ENCODE results near the gene PDZRN3. TPM values are rescaled to one million over a fixed set of nuclear protein-coding genes. Genes with fewer than 3 reads are reported as not detected.

Gene PDZRN3
- total and polyA plus RNA-seq, 2 experiments from 2014 or later: 42.9 to 60.5 TPM

DNA sequence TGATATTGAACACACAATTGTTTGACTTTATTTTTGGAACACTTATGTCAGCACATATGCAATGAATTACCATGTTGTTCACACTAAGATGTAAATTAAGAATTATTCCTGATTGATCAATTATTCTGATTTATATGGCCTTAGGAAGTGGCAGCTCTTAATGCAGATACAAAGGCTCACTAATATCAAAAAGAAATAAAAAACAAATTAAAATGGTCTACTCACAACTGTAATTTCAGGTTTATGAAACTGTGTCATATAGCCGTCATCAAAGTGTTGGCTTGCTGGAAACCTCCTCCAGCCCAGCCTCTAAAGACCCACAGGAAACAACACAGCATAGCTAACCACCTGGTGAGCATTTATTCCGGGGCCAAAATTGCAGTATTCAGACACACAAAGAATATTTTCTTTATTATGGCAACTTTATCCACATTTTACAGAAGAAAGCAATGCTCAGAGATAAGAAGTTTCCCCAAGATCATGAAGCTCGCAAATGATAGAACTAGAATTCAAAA is 33.4 kb downstream of the PDZRN3 start:
- no peak overlapping the region for H3K4me2 ChIP-seq
- H2AFZ ChIP-seq: no peak overlapping the region
- H4K20me1 ChIP-seq (ENCODE audit: insufficient read depth, poor library complexity, severe bottlenecking): no peaks in the 10 kb centered on the region
- no peak overlapping the region for H3K27ac ChIP-seq
- TF ChIP-seq CTCF (IDR thresholded peaks at IDR 0.05; ENCODE audit: poor library complexity): no peak
- TF ChIP-seq EZH2 (IDR thresholded peaks at IDR 0.05; ENCODE audit: borderline replicate concordance): no peak
- TF ChIP-seq EZH2phosphoT487 (IDR thresholded peaks at IDR 0.05; ENCODE audit: low read depth, severe bottlenecking, unreplicated experiment): no peak
- no peaks in the 10 kb centered on the region for H3K27me3 ChIP-seq
- no peaks in the 10 kb centered on the region for H3K36me3 ChIP-seq (replicated peaks; ENCODE audit: insufficient read depth, low read depth)
- no peaks in the 10 kb centered on the region for H3K9me3 ChIP-seq (ENCODE audit: low read depth)
- no peak for DNase-seq (ENCODE audit: low spot score)
- no peak overlapping the region for H3K4me3 ChIP-seq
- WGBS (ENCODE audit: low lambda C conversion rate, missing lambda C conversion rate): 73% methylated on average over 3 of the region's 3 CpGs
- no peaks in the 10 kb centered on the region for H3K9me2 ChIP-seq (replicated peaks; ENCODE audit: insufficient read depth)
- H3K79me2 ChIP-seq: peaks cover 91% of the 10 kb centered on the region
- no peaks in the 10 kb centered on the region for H3K4me1 ChIP-seq (ENCODE audit: insufficient read depth)

- WGBS (ENCODE audit: low lambda C conversion rate, missing lambda C conversion rate): 96% methylated on average over 1 of the region's 1 CpG
- Histone ChIP-seq H3K36me3 (replicated peaks; ENCODE audit: insufficient read depth, low read depth) (no peaks in the 10 kb centered on the region), H4K20me1 (ENCODE audit: insufficient read depth, poor library complexity, severe bottlenecking) (no peaks in the 10 kb centered on the region), H3K9me2 (replicated peaks; ENCODE audit: insufficient read depth) (no peaks in the 10 kb centered on the region), H3K4me3 (no peak overlapping the region), H3K27me3 (no peaks in the 10 kb centered on the region), H3K9me3 (ENCODE audit: low read depth) (no peaks in the 10 kb centered on the region), H3K4me1 (ENCODE audit: insufficient read depth) (peaks cover 8% of the 10 kb centered on the region), H2AFZ (no peak overlapping the region), H3K79me2 (peaks cover 87% of the 10 kb centered on the region), H3K4me2 (no peak overlapping the region), H3K27ac (no peak overlapping the region)
- no peak for DNase-seq (ENCODE audit: low spot score)
- no peak for TF ChIP-seq CTCF (IDR thresholded peaks at IDR 0.05; ENCODE audit: poor library complexity)
- TF ChIP-seq EZH2phosphoT487 (IDR thresholded peaks at IDR 0.05; ENCODE audit: low read depth, severe bottlenecking, unreplicated experiment): no peak
- no peak for TF ChIP-seq EZH2 (IDR thresholded peaks at IDR 0.05; ENCODE audit: borderline replicate concordance)
Observed at GRCh38 chr3:73586628-73587027, 38.1 kb downstream of the PDZRN3 start.

DNA sequence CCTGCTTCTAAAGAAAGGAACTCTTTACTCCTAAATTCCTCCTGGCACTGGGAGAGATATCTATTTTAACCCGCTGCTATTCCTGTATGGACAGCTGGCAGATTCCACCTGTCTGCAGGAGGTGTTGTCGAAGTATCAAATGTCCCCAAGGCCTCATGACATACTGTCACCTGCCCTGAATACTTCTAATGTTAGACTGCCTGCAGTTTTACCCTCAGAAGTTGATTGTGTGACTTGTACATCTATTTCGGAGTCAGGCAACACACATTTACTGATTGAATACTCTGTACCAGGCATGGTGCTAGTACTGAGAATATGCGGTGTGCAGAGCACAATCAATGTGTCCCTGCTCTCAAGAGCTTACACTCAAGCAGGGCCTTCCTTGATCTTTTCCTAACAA is 38.6 kb downstream of the PDZRN3 start:
- TF ChIP-seq EZH2 (IDR thresholded peaks at IDR 0.05; ENCODE audit: borderline replicate concordance): no peak
- no peak for TF ChIP-seq EZH2phosphoT487 (IDR thresholded peaks at IDR 0.05; ENCODE audit: low read depth, severe bottlenecking, unreplicated experiment)
- no peak for TF ChIP-seq CTCF (IDR thresholded peaks at IDR 0.05; ENCODE audit: poor library complexity)

GRCh38 chr3:73584873-73585272 is 39.9 kb downstream of the PDZRN3 start:
- Histone ChIP-seq H3K4me3 (no peak overlapping the region), H2AFZ (no peak overlapping the region), H3K36me3 (replicated peaks; ENCODE audit: insufficient read depth, low read depth) (no peaks in the 10 kb centered on the region), H3K27me3 (no peaks in the 10 kb centered on the region), H3K4me1 (ENCODE audit: insufficient read depth) (peaks cover 11% of the 10 kb centered on the region), H4K20me1 (ENCODE audit: insufficient read depth, poor library complexity, severe bottlenecking) (peaks cover 2% of the 10 kb centered on the region), H3K9me2 (replicated peaks; ENCODE audit: insufficient read depth) (no peaks in the 10 kb centered on the region), H3K79me2 (peaks cover 82% of the 10 kb centered on the region), H3K4me2 (peak overlapping the region; percentile 28), H3K27ac (no peak overlapping the region), H3K9me3 (ENCODE audit: low read depth) (no peaks in the 10 kb centered on the region)
- DNase-seq (ENCODE audit: low spot score): no peak
- no peak for TF ChIP-seq EZH2phosphoT487 (IDR thresholded peaks at IDR 0.05; ENCODE audit: low read depth, severe bottlenecking, unreplicated experiment)
- TF ChIP-seq CTCF (IDR thresholded peaks at IDR 0.05; ENCODE audit: poor library complexity): no peak
- TF ChIP-seq EZH2 (IDR thresholded peaks at IDR 0.05; ENCODE audit: borderline replicate concordance): no peak

More for the DNA sequence above, 38.6 kb downstream of the PDZRN3 start:
- DNase-seq (ENCODE audit: low spot score): no peak
- peaks cover 87% of the 10 kb centered on the region for H3K79me2 ChIP-seq
- H3K27ac ChIP-seq: no peak overlapping the region
- no peaks in the 10 kb centered on the region for H3K36me3 ChIP-seq (replicated peaks; ENCODE audit: insufficient read depth, low read depth)
- WGBS (ENCODE audit: low lambda C conversion rate, missing lambda C conversion rate): 96% methylated on average over 4 of the region's 4 CpGs
- no peaks in the 10 kb centered on the region for H4K20me1 ChIP-seq (ENCODE audit: insufficient read depth, poor library complexity, severe bottlenecking)
- no peaks in the 10 kb centered on the region for H3K27me3 ChIP-seq
- no peaks in the 10 kb centered on the region for H3K9me2 ChIP-seq (replicated peaks; ENCODE audit: insufficient read depth)
- no peak overlapping the region for H3K4me2 ChIP-seq
- H3K4me3 ChIP-seq: no peak overlapping the region
- H3K9me3 ChIP-seq (ENCODE audit: low read depth): no peaks in the 10 kb centered on the region
- no peak overlapping the region for H2AFZ ChIP-seq
- H3K4me1 ChIP-seq (ENCODE audit: insufficient read depth): peaks cover 8% of the 10 kb centered on the region
